Stimulated activated CD4-positive, alpha-beta T cell treated with anti-CD3 and anti-CD28 coated beads, Interleukin-4, amount 100 ng/mL, for 48 hours (primary cell): ENCODE data around the gene PARL.

Experiments used
- DNase-seq, 2 donors: peaks; one replicate each; pipeline ENCODE4 v3.0.0-alpha.2; 2020; ENCODE audit warnings: low read depth in 2 of 2

Gene PARL

GRCh38 chr3:183884427-183885296, at the start of gene PARL:
Gene PARL, minus strand, starts transcription at chr3:183884880. Its CDS starts 34 bp downstream, at chr3:183884846.
- DNase-seq: peak; percentile 96 to 97

GRCh38 chr3:183933160-183933559, 48.5 kb upstream of the PARL start:
- DNase-seq: no peak

GRCh38 chr3:183931881-183932280, 47.2 kb upstream of the PARL start:
- DNase-seq: no peak

- no peak for DNase-seq
Measured at GRCh38 chr3:183930086-183930485, 45.4 kb upstream of the PARL start.

- no peak for DNase-seq
Measured at GRCh38 chr3:183927059-183927458, 42.4 kb upstream of the PARL start.

- DNase-seq: no peak
Measured at GRCh38 chr3:183924956-183925355, 40.3 kb upstream of the PARL start.

- no peak for DNase-seq
Measured at GRCh38 chr3:183924543-183924942, 39.9 kb upstream of the PARL start.

- no peak for DNase-seq
Measured at GRCh38 chr3:183922421-183922820, 37.7 kb upstream of the PARL start.

- no peak for DNase-seq
Measured at GRCh38 chr3:183921096-183921495, 36.4 kb upstream of the PARL start.

GRCh38 chr3:183920416-183920815, 35.7 kb upstream of the PARL start:
- DNase-seq: no peak

- no peak for DNase-seq
Measured at GRCh38 chr3:183918178-183918577, 33.5 kb upstream of the PARL start.

GRCh38 chr3:183917776-183918175, 33.1 kb upstream of the PARL start:
- no peak for DNase-seq

GRCh38 chr3:183914856-183915255, 30.2 kb upstream of the PARL start:
- DNase-seq: no peak

- DNase-seq: no peak
Measured at GRCh38 chr3:183913580-183913920, 28.9 kb upstream of the PARL start.

- no peak for DNase-seq
Measured at GRCh38 chr3:183912895-183913579, 28.4 kb upstream of the PARL start.

GRCh38 chr3:183911763-183912506, 27.3 kb upstream of the PARL start:
- DNase-seq: no peak

GRCh38 chr3:183911087-183911486, 26.4 kb upstream of the PARL start:
- DNase-seq: no peak

- DNase-seq: no peak
Measured at GRCh38 chr3:183909030-183909600, 24.4 kb upstream of the PARL start.

GRCh38 chr3:183907911-183908331, 23.2 kb upstream of the PARL start:
- DNase-seq: no peak

- DNase-seq: no peak
Measured at GRCh38 chr3:183907176-183907575, 22.5 kb upstream of the PARL start.

- no peak for DNase-seq
Measured at GRCh38 chr3:183906234-183906921, 21.7 kb upstream of the PARL start.
